Tibial nerve (tissue), 4 donors: ENCODE results near the gene CYP46A1. TPM values are rescaled to one million over a fixed set of nuclear protein-coding genes. Genes with fewer than 3 reads are reported as not detected.

Experiments used
- DNase-seq, 2 donors: peaks; one replicate each; pipeline ENCODE4 v3.0.0-alpha.2; 2019; ENCODE audit warnings: low spot score in 2 of 2
- H3K27ac ChIP-seq, 4 donors: fragments of 200-600 bp; sonication (generic) in 3 of 4; one replicate each; pipeline ENCODE4 v1.5.1; 2017 to 2019; ENCODE audit warnings: mild to moderate bottlenecking in 1 of 4
- H3K27me3 ChIP-seq, 2 donors: fragments of 200-600 bp; sonication (generic) in 1 of 2; one replicate each; pipeline versions ENCODE4 v1.5.1 to v1.6.0; 2017 to 2019
- H3K36me3 ChIP-seq, 3 donors: fragments of 200-600 bp; sonication (generic); one replicate each; pipeline ENCODE4 v1.5.1; 2018 to 2019
- H3K4me1 ChIP-seq, 4 donors: fragments of 200-600 bp; sonication (generic) in 3 of 4; one replicate each; pipeline ENCODE4 v1.5.1; 2017 to 2019
- H3K4me3 ChIP-seq, 4 donors: fragments of 200-600 bp; sonication (generic) in 3 of 4; one replicate each; pipeline ENCODE4 v1.5.1; 2017 to 2019; ENCODE audit warnings: mild to moderate bottlenecking in 1 of 4, moderate library complexity in 1 of 4
- H3K9me3 ChIP-seq, 4 donors: fragments of 200-600 bp; sonication (generic) in 3 of 4; one replicate each; pipeline ENCODE4 v1.5.1; 2017 to 2019
- CTCF ChIP-seq, 5 experiments: fragments of 200-600 bp in 3 of 5; fragments of 450-650 bp in 2 of 5; sonication (generic) in 3 of 5; IDR thresholded peaks; one replicate each; pipeline ENCODE4 v1.5.1; 2016 to 2019; ENCODE audit warnings: antibody characterized with exemption in 5 of 5, mild to moderate bottlenecking in 3 of 5, moderate library complexity in 2 of 5
- EP300 ChIP-seq, 2 donors: sonication (generic); formaldehyde crosslinking; IDR thresholded peaks; one replicate each; pipeline ENCODE4 v1.6.1; 2017; ENCODE audit warnings: antibody characterized with exemption in 2 of 2, mild to moderate bottlenecking in 1 of 2
- POLR2A ChIP-seq, 2 donors: fragments of 450-650 bp; IDR thresholded peaks; one replicate each; pipeline ENCODE4 v1.6.1; 2017; ENCODE audit warnings: antibody characterized with exemption in 2 of 2, mild to moderate bottlenecking in 2 of 2, moderate library complexity in 2 of 2
- WGBS, 2 donors: methylation state at CpG; one replicate each; pipeline ENCODE4 v1.1.5; 2018; 5-methylcytosine and 5-hydroxymethylcytosine counted together
- total RNA-seq, 4 donors: library from RNA; depleted of rRNA; stranded (reverse); fragments of >200 nt; gene quantifications; one replicate each; pipeline ENCODE4 v1.1.0, GENCODE V29; 2016

CYP46A1 gene
- total RNA-seq, 4 donors from 2014 or later = 1.2 to 3.7 (median 1.4) TPM

- DNase-seq = no peak
- Histone ChIP-seq H3K4me3 (no peak overlapping the region), H3K36me3 (no peaks in the 10 kb centered on the region), H3K9me3 (peaks cover 0 to 23% (median 0%) of the 10 kb centered on the region in 4 donors), H3K27me3 (no peaks in the 10 kb centered on the region), H3K27ac (no peak overlapping the region), H3K4me1 (peaks cover 0 to 31% (median 11%) of the 10 kb centered on the region in 4 donors)
- TF ChIP-seq POLR2A (IDR thresholded peaks at IDR 0.05) (no peak), EP300 (IDR thresholded peaks at IDR 0.05) (no peak), CTCF (IDR thresholded peaks at IDR 0.05) (no peak)
- 73 to 77% methylated on average over 43 to 48 of the region's 60 CpGs for WGBS, 2 donors
These were observed 9.2 kb upstream of the CYP46A1 start for GRCh38 chr14:99674776-99675381.

GRCh38 chr14:99675382-99675835 is 8.7 kb upstream of the CYP46A1 start:
- TF ChIP-seq EP300 (IDR thresholded peaks at IDR 0.05) (no peak), CTCF (IDR thresholded peaks at IDR 0.05) (no peak), POLR2A (IDR thresholded peaks at IDR 0.05) (no peak)
- Histone ChIP-seq H3K27ac (no peak overlapping the region), H3K27me3 (no peaks in the 10 kb centered on the region), H3K36me3 (no peaks in the 10 kb centered on the region), H3K4me3 (no peak overlapping the region), H3K9me3 (peaks cover 0 to 23% (median 0%) of the 10 kb centered on the region in 4 donors), H3K4me1 (peaks cover 0 to 28% (median 10%) of the 10 kb centered on the region in 4 donors)
- DNase-seq = no peak
- WGBS, 2 donors = 69 to 76% methylated on average over 13 to 42 of the region's 42 CpGs

GRCh38 chr14:99675951-99676350 is 8.1 kb upstream of the CYP46A1 start:
- 62 to 65% methylated on average over 10 of the region's 10 CpGs for WGBS, 2 donors
- Histone ChIP-seq H3K4me1 (peaks cover 0 to 23% (median 9%) of the 10 kb centered on the region in 4 donors), H3K9me3 (peaks cover 0 to 23% (median 0%) of the 10 kb centered on the region in 4 donors), H3K36me3 (no peaks in the 10 kb centered on the region), H3K27ac (no peak overlapping the region), H3K27me3 (no peaks in the 10 kb centered on the region), H3K4me3 (no peak overlapping the region)
- DNase-seq = no peak
- TF ChIP-seq POLR2A (IDR thresholded peaks at IDR 0.05) (no peak), EP300 (IDR thresholded peaks at IDR 0.05) (no peak), CTCF (IDR thresholded peaks at IDR 0.05) (no peak)

- no peak for DNase-seq
- TF ChIP-seq CTCF (IDR thresholded peaks at IDR 0.05) (no peak), EP300 (IDR thresholded peaks at IDR 0.05) (no peak), POLR2A (IDR thresholded peaks at IDR 0.05) (no peak)
- no peaks in the 10 kb centered on the region for H3K27me3 ChIP-seq
- peaks cover 0 to 23% (median 0%) of the 10 kb centered on the region in 4 donors for H3K9me3 ChIP-seq
- H3K4me3 ChIP-seq = no peak overlapping the region
- peaks cover 0 to 16% (median 5%) of the 10 kb centered on the region in 4 donors for H3K4me1 ChIP-seq
- no peaks in the 10 kb centered on the region for H3K36me3 ChIP-seq
- WGBS, 2 donors = 79 to 82% methylated on average over 8 of the region's 8 CpGs
- H3K27ac ChIP-seq = no peak overlapping the region
These were observed 7.4 kb upstream of the CYP46A1 start for GRCh38 chr14:99676657-99677056.

- WGBS, 2 donors = 81 to 97% methylated on average over 15 to 16 of the region's 16 CpGs
These were observed 6.6 kb upstream of the CYP46A1 start for GRCh38 chr14:99677231-99678140.

More at GRCh38 chr14:99677231-99678140, 6.6 kb upstream of the CYP46A1 start:
- TF ChIP-seq POLR2A (IDR thresholded peaks at IDR 0.05) (no peak), CTCF (IDR thresholded peaks at IDR 0.05) (no peak), EP300 (IDR thresholded peaks at IDR 0.05) (no peak)
- peaks cover 0 to 23% (median 0%) of the 10 kb centered on the region in 4 donors for H3K9me3 ChIP-seq
- H3K4me3 ChIP-seq = no peak overlapping the region
- no peaks in the 10 kb centered on the region for H3K36me3 ChIP-seq
- no peak for DNase-seq
- H3K27ac ChIP-seq = no peak overlapping the region
- peaks cover 0 to 9% (median 1%) of the 10 kb centered on the region in 4 donors for H3K4me1 ChIP-seq
- no peaks in the 10 kb centered on the region for H3K27me3 ChIP-seq
